ENCODE data around the gene CIB4. TPM values are rescaled to one million over a fixed set of nuclear protein-coding genes. Genes with fewer than 3 reads are reported as not detected.

Gene CIB4
- total and polyA plus RNA-seq, 2 of the 4 experiments (the other 2 are of a cell fraction): not detected

- H2AK9ac ChIP-seq (replicated peaks; ENCODE audit: low read depth, low read length, poor library complexity): no peak overlapping the region
- ChIA-PET CTCF (no interaction called here), POLR2A (ENCODE audit: unreplicated experiment) (no interaction called here)
- in situ Hi-C loops (cut with MboI; ENCODE audit: low sequenced_read_pairs) (no loop called here), intact Hi-C loops (cut with micrococcal nuclease) (no loop called here), dilution Hi-C loops (cut with HindIII; ENCODE audit: low sequenced_read_pairs, unreplicated experiment) (no loop called here)
- H3K56ac ChIP-seq (ENCODE audit: extremely low read depth, insufficient read depth, low read length): no peak overlapping the region
- DNase-seq: no peak
- no peaks in the 10 kb centered on the region for H3K79me1 ChIP-seq (ENCODE audit: low read depth in 1 of 2, low read length in 2 of 2)
- H3K23ac ChIP-seq (ENCODE audit: low read depth, low read length): no peak overlapping the region
- no peak overlapping the region for H4K91ac ChIP-seq (ENCODE audit: insufficient read depth, low read depth, low read length)
- peaks cover 61% of the 10 kb centered on the region for H3K27me3 ChIP-seq (ENCODE audit: control insufficient read depth, insufficient read depth, low read length)
- no peak overlapping the region for H2AFZ ChIP-seq (replicated peaks; ENCODE audit: low read length, poor library complexity)
- no peak overlapping the region for H3K9ac ChIP-seq (ENCODE audit: low read depth, low read length)
- whole genome bisulfite sequencing, 2 experiments (ENCODE audit: extremely low coverage in 2 of 2, insufficient read length in 1 of 2): no CpG with 5 or more reads among the region's 9 CpGs
- BruUV-seq (replicated peaks): no TSS peak
- H3K9me1 ChIP-seq (ENCODE audit: insufficient read depth, low read length): no peaks in the 10 kb centered on the region
- no peak overlapping the region for H3K27ac ChIP-seq (ENCODE audit: insufficient read depth, low read length)
- no peak overlapping the region for H2BK15ac ChIP-seq (ENCODE audit: low read depth, low read length)
- H2AK5ac ChIP-seq (ENCODE audit: low read depth, low read length): no peak overlapping the region
- H2BK20ac ChIP-seq (ENCODE audit: low read depth, low read length): no peak overlapping the region
- H3K4me3 ChIP-seq (ENCODE audit: insufficient read depth, low read depth, low read length): no peak overlapping the region
- H3K18ac ChIP-seq (ENCODE audit: low read depth, low read length): no peak overlapping the region
- no peaks in the 10 kb centered on the region for H4K20me1 ChIP-seq (ENCODE audit: insufficient read depth, low read length)
- H3K4ac ChIP-seq (ENCODE audit: low read depth, low read length): no peak overlapping the region
- no peak overlapping the region for H3K14ac ChIP-seq (replicated peaks; ENCODE audit: low read depth, low read length)
- H3K9me3 ChIP-seq (ENCODE audit: control insufficient read depth, insufficient read depth, low read length): peaks cover 4% of the 10 kb centered on the region; the same call in 1 of the 2 replicates
- no peak overlapping the region for H3K4me2 ChIP-seq (ENCODE audit: low read depth, low read length)
- no peak for ATAC-seq (ENCODE audit: low read depth)
- no peak overlapping the region for H4K5ac ChIP-seq (ENCODE audit: low read depth, low read length)
- H3K36me3 ChIP-seq (ENCODE audit: control insufficient read depth, insufficient read depth, low read length): no peaks in the 10 kb centered on the region
- H2BK120ac ChIP-seq (ENCODE audit: low read depth, low read length): no peak overlapping the region
- no peaks in the 10 kb centered on the region for H3K4me1 ChIP-seq (ENCODE audit: control insufficient read depth, insufficient read depth, low read length)
- TF ChIP-seq FOS (IDR thresholded peaks at IDR 0.05; ENCODE audit: low read depth, low read length) (no peak), MXI1 (IDR thresholded peaks at IDR 0.05; ENCODE audit: borderline replicate concordance, low read depth, low read length) (no peak), ELK1 (IDR thresholded peaks at IDR 0.05; ENCODE audit: borderline replicate concordance, low read depth, low read length) (no peak), MAZ (IDR thresholded peaks at IDR 0.05; ENCODE audit: borderline replicate concordance, low read depth, low read length) (no peak), CEBPB (IDR thresholded peaks at IDR 0.05; ENCODE audit: low read depth, low read length) (no peak), BHLHE40 (IDR thresholded peaks at IDR 0.05; ENCODE audit: low read depth, low read length) (no peak), MAFK (IDR thresholded peaks at IDR 0.05; ENCODE audit: low read depth, low read length) (no peak), RAD21 (IDR thresholded peaks at IDR 0.05; ENCODE audit: low read length) (no peak), SMC3 (IDR thresholded peaks at IDR 0.05; ENCODE audit: low read depth, low read length) (no peak), USF2 (IDR thresholded peaks at IDR 0.05; ENCODE audit: low read depth, low read length) (no peak)
- no peak overlapping the region for H4K8ac ChIP-seq (ENCODE audit: low read depth in 2 of 2, low read length in 2 of 2)
- no peak overlapping the region for H2BK5ac ChIP-seq (ENCODE audit: low read depth, low read length, poor library complexity, severe bottlenecking)
Measured at GRCh38 chr2:26672818-26673393, 31.7 kb upstream of the CIB4 start.

Measured in IMR-90 (cell line).